Astrocyte of the cerebellum (primary cell): ENCODE measurements around the gene TMEM205.
"Not testable (repeated sequence)": the region's sequence is repeated elsewhere in the genome, so short reads cannot be mapped to it uniquely, and the experiment has no call there.

Source experiments
- DNase-seq: peaks from one replicate; pipeline ENCODE4 v3.0.0-alpha.2; 2011; ENCODE audit warnings: low read depth
- H3K4me3 ChIP-seq: 2 replicates; pipeline ENCODE4 v1.5.1; 2011; ENCODE audit warnings: mild to moderate bottlenecking, low read depth, low read length, moderate library complexity
- CTCF ChIP-seq: IDR thresholded peaks from 2 replicates; pipeline ENCODE4 v1.5.1; 2012; ENCODE audit warnings: low read length, low read depth, moderate library complexity, mild to moderate bottlenecking; ENCODE audit errors: missing control alignments
- in situ Hi-C: cut with HindIII; loops from 2 replicates; pipeline ENCODE4 v1.10.0; 2017; ENCODE audit warnings: low sequenced_read_pairs

The TMEM205 gene

GRCh38 chr19:11349171-11349570 is 3.1 kb upstream of the TMEM205 start:
- DNase-seq, result no peak
- H3K4me3 ChIP-seq, result no peak overlapping the region
- no peak for TF ChIP-seq CTCF
- in situ Hi-C loops, result no loop called here

- no peak for TF ChIP-seq CTCF
- no peak for DNase-seq
- in situ Hi-C loops, result no loop called here
- H3K4me3 ChIP-seq, result no peak overlapping the region
Observed at GRCh38 chr19:11347546-11348039, 1.5 kb upstream of the TMEM205 start.

- in situ Hi-C loops, result no loop called here
- H3K4me3 ChIP-seq, result peak overlapping the region; percentile 65
- DNase-seq, result no peak
- no peak for TF ChIP-seq CTCF
Observed at GRCh38 chr19:11345122-11345803, 805 bp downstream of the TMEM205 start.

GRCh38 chr19:11342429-11342828 is 3.6 kb downstream of the TMEM205 start:
- in situ Hi-C loops, result no loop called here
- TF ChIP-seq CTCF, result no peak
- no peak for DNase-seq
- H3K4me3 ChIP-seq, result no peak overlapping the region

GRCh38 chr19:11340099-11340467 is 6.0 kb downstream of the TMEM205 start:
- H3K4me3 ChIP-seq, in situ Hi-C loops, DNase-seq: not testable (repeated sequence)

- in situ Hi-C loops, result no loop called here
- peak within 1 kb of the TSS; percentile 43 for H3K4me3 ChIP-seq
- TF ChIP-seq CTCF, result no peak
- peak; percentile 40 for DNase-seq
Observed at GRCh38 chr19:11339254-11340098, 6.6 kb downstream of the TMEM205 start, which contains the start of gene RAB3D. Gene RAB3D (minus strand): TSS chr19:11339657. CDS start chr19:11337399, 2,258 bp downstream.
